Measurements from ENCODE around the gene STK32C.
"Not testable (repeated sequence)": the region's sequence is repeated elsewhere in the genome, so short reads cannot be mapped to it uniquely, and the experiment has no call there.

Gene STK32C

GRCh38 chr10:132306864-132307751 is 642 bp downstream of the STK32C start:
- peak in 27 of 42 donors; percentile 16 to 72 (median 53) for DNase-seq
- intact Hi-C loops (cut with DNase I): loop anchor here (10.0 kb wide), 1 partner anchor 228 kb away; the partner anchor contains the start of gene INPP5A

DNA sequence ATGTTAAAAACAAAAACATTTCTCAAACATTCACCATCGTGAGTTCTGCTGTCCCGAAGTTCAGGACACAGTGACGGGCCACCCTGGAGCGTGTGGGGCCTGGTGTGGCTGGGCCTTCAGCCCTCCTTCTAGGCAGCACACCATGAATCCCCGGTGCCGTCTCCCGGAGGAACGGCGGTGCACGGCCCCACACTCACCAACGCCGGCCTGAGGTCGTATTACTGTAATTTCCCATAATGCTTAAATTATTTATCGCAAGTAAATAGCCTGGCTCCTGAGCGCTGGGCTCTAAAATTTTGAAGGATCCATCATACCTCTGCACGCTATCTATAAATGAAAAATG is 1.4 kb downstream of the STK32C start:
- DNase-seq: peak in 6 of 42 donors; percentile 9 to 56 (median 15)
- intact Hi-C loops (cut with DNase I): loop anchor here (10.0 kb wide), 1 partner anchor 228 kb away; the partner anchor contains the start of gene INPP5A

DNA sequence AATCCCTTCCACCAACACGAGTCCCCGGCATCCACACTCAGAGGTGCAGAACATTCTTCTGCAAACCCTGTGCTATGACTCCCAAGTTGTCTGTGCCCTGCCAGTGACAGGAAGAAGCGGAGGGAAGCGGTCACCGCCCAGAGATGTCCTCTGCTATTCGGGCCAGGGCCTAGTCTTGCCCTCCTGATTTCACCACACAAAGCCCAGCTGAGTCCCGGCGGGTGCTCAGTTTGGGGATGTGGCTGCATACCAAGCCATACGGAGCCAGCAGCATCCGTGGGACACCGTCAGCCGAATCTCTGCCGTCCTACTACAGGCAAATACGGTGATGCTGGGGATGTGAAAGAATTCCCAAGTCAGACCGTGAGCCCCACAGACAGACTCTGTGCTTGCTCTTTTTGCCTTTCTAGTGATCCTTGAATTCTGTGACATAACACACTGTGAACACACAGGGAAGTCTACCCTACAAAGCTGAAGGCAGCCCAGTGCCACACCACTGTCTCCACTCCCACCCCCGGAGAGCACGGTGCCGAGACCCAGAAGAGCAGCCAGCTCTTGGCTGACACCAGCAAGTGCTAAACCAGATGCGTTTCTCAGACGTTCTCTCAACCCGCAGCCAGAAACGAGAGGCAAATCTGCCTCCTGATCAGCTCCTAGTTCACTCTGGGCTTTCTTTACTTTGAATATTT is 2.0 kb downstream of the STK32C start:
- intact Hi-C loops (cut with DNase I): loop anchor here (10.0 kb wide), 1 partner anchor 229 kb away; the partner anchor contains the start of gene INPP5A
- peak in 8 of 42 donors; percentile 10 to 47 (median 23) for DNase-seq

DNA sequence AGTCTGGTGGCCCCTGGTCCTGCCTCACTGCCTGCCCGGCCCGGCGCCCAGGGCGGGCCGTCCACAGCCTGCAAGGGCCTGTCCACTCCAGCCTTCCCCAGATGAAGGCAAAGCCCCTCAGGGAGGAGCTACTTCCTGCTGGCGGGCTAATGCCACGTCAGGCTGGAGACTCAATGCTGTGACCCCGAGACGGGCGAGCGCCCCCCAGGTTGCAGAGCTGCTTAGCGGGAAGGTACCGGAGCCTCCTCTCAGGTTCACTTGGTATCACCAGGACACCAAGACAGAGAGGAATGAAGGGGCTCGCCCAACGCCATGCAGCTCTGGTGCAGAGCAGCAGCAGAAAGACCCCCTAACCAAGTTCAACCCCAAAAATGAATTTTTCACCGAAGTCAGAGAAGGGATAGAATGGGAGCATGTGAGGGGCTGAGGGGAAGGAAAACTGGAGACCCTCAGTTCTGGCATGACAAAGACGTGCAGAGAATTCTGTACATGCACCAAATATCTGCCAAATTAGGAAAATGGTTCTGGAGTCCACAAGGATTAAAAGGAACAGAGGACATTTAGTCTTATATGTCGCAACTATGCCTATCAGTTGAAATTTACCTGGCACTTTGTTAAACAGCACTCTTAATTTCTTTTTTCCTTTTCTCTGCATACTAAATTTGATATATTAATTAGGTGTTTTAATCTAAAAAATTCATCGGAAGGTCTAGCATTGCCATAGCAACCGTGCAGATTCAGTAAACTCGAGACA is 2.8 kb downstream of the STK32C start:
- peak in 17 of 42 donors; percentile 6 to 61 (median 41) for DNase-seq
- intact Hi-C loops (cut with DNase I): loop anchor here (10.0 kb wide), 1 partner anchor 230 kb away; the partner anchor contains the start of gene INPP5A

GRCh38 chr10:132303361-132304115 is 4.2 kb downstream of the STK32C start:
- intact Hi-C loops (cut with DNase I): loop anchor here (10.0 kb wide), 1 partner anchor 231 kb away; the partner anchor contains the start of gene INPP5A
- peak in 10 of 42 donors; percentile 4 to 38 (median 17) for DNase-seq

DNA sequence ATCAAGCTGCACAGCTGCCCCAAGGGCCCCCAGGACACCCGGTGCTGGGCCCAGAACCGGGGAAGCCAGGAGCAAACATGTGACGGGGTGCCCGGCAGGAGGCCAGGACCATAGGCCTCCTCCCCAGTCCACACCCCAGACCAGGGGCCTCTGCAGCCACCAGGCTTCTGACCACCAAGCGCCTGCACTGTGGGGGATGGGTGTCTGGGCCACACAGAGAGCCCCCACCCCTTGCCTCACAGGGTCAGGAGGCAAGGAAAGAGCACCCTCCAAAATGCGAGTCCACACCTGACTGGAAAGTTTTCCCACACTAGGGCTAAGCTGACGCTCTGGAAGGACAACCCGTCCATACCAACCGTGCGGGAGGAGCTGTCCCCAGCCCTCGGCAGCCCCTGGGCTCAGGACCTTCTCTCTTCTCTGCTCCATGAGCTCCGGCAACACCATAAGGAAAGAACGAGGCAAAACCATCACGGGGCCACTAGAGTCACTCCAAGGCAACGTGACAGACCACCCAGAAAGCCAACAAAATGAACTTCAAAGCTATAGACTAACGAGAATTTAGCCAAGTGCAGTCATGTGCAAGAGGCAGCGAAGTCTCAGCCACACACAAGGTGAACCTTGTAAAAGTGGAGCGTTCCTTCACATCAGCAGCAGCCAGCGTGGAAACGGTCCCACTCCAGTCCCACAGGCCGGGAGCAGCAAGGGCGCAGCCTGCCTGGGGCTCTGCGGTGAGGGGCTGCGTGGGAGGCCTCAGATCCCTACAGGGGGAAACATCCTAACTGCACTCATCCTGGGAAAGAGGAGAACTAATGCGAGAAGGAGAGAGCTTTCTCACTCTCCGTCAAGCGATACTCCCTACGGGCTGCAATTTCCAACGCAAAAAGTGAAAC is 5.1 kb downstream of the STK32C start:
- intact Hi-C loops (cut with DNase I): loop anchor here (10.0 kb wide), 1 partner anchor 232 kb away; the partner anchor contains the start of gene INPP5A
- peak in 9 of 42 donors; percentile 6 to 42 (median 25) for DNase-seq

- DNase-seq: peak in 9 of 42 donors; percentile 8 to 44 (median 22)
- intact Hi-C loops (cut with DNase I): loop anchor here (10.0 kb wide), 1 partner anchor 233 kb away; the partner anchor contains the start of gene INPP5A
Measured at GRCh38 chr10:132301371-132302330, 6.1 kb downstream of the STK32C start.

- DNase-seq: peak in 38 of 42 donors; percentile 39 to 88 (median 66)
- intact Hi-C loops (cut with DNase I): loop anchor here (10.0 kb wide), 1 partner anchor 234 kb away; the partner anchor contains the start of gene INPP5A
Measured at GRCh38 chr10:132300582-132300981, 7.2 kb downstream of the STK32C start.

GRCh38 chr10:132299371-132300336 is 8.1 kb downstream of the STK32C start:
- intact Hi-C loops (cut with DNase I): loop anchor here (10.0 kb wide), 1 partner anchor 235 kb away; the partner anchor contains the start of gene INPP5A
- DNase-seq: peak in 17 of 42 donors; percentile 8 to 68 (median 36)

DNA sequence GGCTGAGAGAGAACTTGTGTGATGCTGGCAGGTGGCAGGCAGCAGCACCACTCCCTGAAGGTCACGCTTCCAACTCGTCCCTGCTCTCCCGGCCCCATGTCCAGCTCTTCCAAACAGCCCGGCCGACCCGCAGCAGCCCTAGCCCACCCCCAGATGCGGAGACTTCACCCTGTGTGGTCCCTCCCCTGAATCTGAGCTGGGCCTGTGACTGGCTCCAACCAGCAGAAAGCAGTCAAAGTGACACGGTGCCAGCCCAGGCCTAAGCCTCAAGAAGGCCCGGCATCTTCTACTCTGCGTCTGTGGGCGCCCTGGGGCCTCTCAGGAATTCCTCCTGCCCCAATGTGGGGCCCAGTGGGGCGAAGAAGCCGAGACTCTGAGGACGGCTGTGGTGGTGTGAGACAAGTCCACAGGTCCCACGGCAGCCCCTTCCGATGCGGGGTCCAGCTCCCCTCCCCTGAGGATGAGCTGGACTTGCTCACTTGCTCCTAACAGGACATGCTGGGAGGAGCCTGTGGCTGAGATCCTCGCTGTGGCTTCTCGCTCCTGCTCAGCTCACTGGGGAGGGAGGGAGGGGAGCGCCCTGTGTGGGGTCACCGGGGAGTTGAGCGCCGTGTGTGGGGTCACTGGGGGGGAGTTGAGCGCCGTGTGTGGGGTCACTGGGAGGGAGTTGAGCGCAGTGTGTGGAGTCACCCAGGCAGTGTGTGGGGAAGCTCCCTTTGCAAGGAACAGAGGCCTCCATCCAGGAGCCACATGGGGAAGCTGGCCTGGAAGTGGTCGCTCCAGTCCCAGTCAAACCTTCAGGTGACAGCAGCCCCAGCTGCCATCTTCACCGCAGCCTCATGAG is 9.5 kb downstream of the STK32C start:
- intact Hi-C loops (cut with DNase I): no loop called here
- DNase-seq: peak in 9 of 42 donors; percentile 0 to 42 (median 23)

- DNase-seq: peak in 8 of 42 donors; percentile 2 to 41 (median 12)
- intact Hi-C loops (cut with DNase I): no loop called here
Measured at GRCh38 chr10:132297526-132297925, 10.2 kb downstream of the STK32C start.

DNA sequence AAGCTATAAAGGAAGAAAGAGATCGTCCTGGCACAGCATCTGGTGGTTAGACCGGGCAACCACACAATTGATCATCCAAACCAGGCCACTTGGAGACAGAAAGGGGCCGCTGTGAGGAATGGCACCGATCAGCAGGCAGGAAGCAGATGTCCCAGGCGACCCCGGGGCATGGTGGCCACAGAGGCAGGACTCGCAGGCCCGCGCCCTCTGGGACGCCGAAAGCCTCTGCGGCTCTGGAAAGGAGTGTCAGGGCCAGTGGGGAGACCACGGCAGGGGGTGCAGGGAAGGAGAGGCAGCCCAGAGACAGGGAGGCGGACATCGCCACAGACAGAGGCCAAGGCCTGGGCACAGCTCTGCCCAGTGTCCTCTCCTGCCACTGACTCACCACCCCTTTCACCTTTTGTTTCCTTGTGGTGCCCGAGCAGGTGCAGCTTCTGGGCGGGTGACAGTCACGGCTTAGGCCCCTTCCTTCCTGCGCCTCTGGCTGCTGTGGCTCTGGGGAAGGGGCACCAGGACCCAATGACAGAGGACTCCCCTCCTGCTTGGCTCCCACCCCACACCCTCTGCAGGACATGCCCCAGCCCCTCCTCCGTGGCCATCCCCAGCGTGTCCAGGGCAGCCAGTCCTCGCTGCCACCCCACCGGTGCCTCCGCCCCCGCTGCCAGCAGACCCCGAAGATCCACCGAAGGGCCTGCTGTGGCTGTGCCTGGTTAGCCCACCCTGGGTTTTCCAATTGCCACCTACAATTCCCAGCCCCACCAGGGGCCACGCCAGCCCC is 10.9 kb downstream of the STK32C start:
- intact Hi-C loops (cut with DNase I): no loop called here
- DNase-seq: peak in 6 of 42 donors; percentile 10 to 40 (median 28)

DNA sequence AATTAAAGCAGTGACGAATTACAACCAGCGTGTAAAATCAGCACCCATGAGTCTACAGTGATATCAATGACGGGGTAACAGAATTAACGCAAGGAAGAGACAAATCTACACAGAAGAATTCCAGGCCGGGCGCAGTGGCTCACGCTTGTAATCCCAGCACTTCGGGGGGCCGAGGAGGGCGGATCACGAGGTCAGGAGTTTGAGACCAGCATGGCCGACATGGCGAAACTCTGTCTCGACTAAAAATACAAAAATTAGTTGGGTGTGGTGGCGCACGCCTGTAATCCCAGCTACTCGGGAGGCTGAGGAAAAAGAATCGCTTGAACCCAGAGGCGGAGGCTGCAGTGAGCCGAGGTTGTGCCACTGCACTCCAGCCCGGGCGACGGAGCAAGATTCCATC is 12.3 kb downstream of the STK32C start:
- DNase-seq: peak in 5 of 42 donors; percentile 5 to 34 (median 18)
- intact Hi-C loops (cut with DNase I): not testable (repeated sequence)
